Measurements from ENCODE around the gene RAB27B.

Gene RAB27B

GRCh38 chr18:54906331-54907185 is 78.3 kb downstream of the RAB27B start:
- in situ Hi-C loops (cut with HindIII; ENCODE audit: low sequenced_read_pairs) = no loop called here

GRCh38 chr18:54909538-54909937 is 81.3 kb downstream of the RAB27B start:
- in situ Hi-C loops (cut with HindIII; ENCODE audit: low sequenced_read_pairs) = no loop called here

- in situ Hi-C loops (cut with HindIII; ENCODE audit: low sequenced_read_pairs) = no loop called here
Observed at GRCh38 chr18:54910161-54910919, 82.1 kb downstream of the RAB27B start.

- in situ Hi-C loops (cut with HindIII; ENCODE audit: low sequenced_read_pairs) = no loop called here
Observed at GRCh38 chr18:54911551-54911950, 83.3 kb downstream of the RAB27B start.

GRCh38 chr18:54914816-54915215 is 86.5 kb downstream of the RAB27B start:
- in situ Hi-C loops (cut with HindIII; ENCODE audit: low sequenced_read_pairs) = no loop called here

- in situ Hi-C loops (cut with HindIII; ENCODE audit: low sequenced_read_pairs) = no loop called here
Observed at GRCh38 chr18:54916507-54916906, 88.2 kb downstream of the RAB27B start.

GRCh38 chr18:54918060-54918459 is 89.8 kb downstream of the RAB27B start:
- in situ Hi-C loops (cut with HindIII; ENCODE audit: low sequenced_read_pairs) = no loop called here

- in situ Hi-C loops (cut with HindIII; ENCODE audit: low sequenced_read_pairs) = no loop called here
Observed at GRCh38 chr18:54919412-54919811, 91.1 kb downstream of the RAB27B start.

- in situ Hi-C loops (cut with HindIII; ENCODE audit: low sequenced_read_pairs) = no loop called here
Observed at GRCh38 chr18:54923339-54923956, 95.2 kb downstream of the RAB27B start.

- in situ Hi-C loops (cut with HindIII; ENCODE audit: low sequenced_read_pairs) = no loop called here
Observed at GRCh38 chr18:54924948-54925347, 96.7 kb downstream of the RAB27B start.

GRCh38 chr18:54926593-54927325 is 98.5 kb downstream of the RAB27B start:
- in situ Hi-C loops (cut with HindIII; ENCODE audit: low sequenced_read_pairs) = no loop called here

GRCh38 chr18:54928236-54928635 is 100.0 kb downstream of the RAB27B start:
- in situ Hi-C loops (cut with HindIII; ENCODE audit: low sequenced_read_pairs) = no loop called here

GRCh38 chr18:54931152-54931551 is 102.9 kb downstream of the RAB27B start:
- in situ Hi-C loops (cut with HindIII; ENCODE audit: low sequenced_read_pairs) = no loop called here

GRCh38 chr18:54932472-54932871 is 104.2 kb downstream of the RAB27B start:
- in situ Hi-C loops (cut with HindIII; ENCODE audit: low sequenced_read_pairs) = no loop called here

- in situ Hi-C loops (cut with HindIII; ENCODE audit: low sequenced_read_pairs) = no loop called here
Observed at GRCh38 chr18:54938506-54938905, 110.2 kb downstream of the RAB27B start.

- in situ Hi-C loops (cut with HindIII; ENCODE audit: low sequenced_read_pairs) = no loop called here
Observed at GRCh38 chr18:54939361-54939917, 111.2 kb downstream of the RAB27B start.

- in situ Hi-C loops (cut with HindIII; ENCODE audit: low sequenced_read_pairs) = no loop called here
Observed at GRCh38 chr18:54942144-54942543, 113.9 kb downstream of the RAB27B start.

GRCh38 chr18:54942569-54942968 is 114.3 kb downstream of the RAB27B start:
- in situ Hi-C loops (cut with HindIII; ENCODE audit: low sequenced_read_pairs) = no loop called here

All from endothelial cell of hepatic sinusoid (primary cell).